Kidney (tissue), 14 donors: ENCODE measurements around the gene HRK. TPM values are rescaled to one million over a fixed set of nuclear protein-coding genes. Genes with fewer than 3 reads are reported as not detected.

Experiments
- DNase-seq, 5 donors: peaks; one replicate each; pipeline ENCODE4 v3.0.0-alpha.2; 2013 to 2020
- FAIRE-seq: peaks from 2 replicates; lab custom pipeline; 2012; peaks lifted over from hg19 to GRCh38; lab: Jason Lieb, UNC
- H3K27ac ChIP-seq, 2 donors: one replicate each; pipeline ENCODE4 v1.7.0; 2013; ENCODE audit warnings: low read depth in 2 of 2, low read length in 2 of 2, inconsistent platforms in 1 of 2
- H3K27me3 ChIP-seq: one replicate; pipeline ENCODE4 v1.7.1; 2013; ENCODE audit warnings: low read length, inconsistent platforms; ENCODE audit not compliant: control insufficient read depth, insufficient read depth
- H3K36me3 ChIP-seq, 3 donors: one replicate each; pipeline versions ENCODE4 v1.7.0 to v1.7.1; 2013; ENCODE audit warnings: low read length in 3 of 3, control low read depth in 1 of 3, inconsistent platforms in 1 of 3; ENCODE audit not compliant: insufficient read depth in 3 of 3, control insufficient read depth in 2 of 3
- H3K4me1 ChIP-seq, 3 donors: one replicate each; pipeline versions ENCODE4 v1.7.0 to v1.7.1; 2013; ENCODE audit warnings: low read length in 3 of 3, inconsistent platforms in 1 of 3, low read depth in 1 of 3; ENCODE audit not compliant: control insufficient read depth in 2 of 3, insufficient read depth in 2 of 3
- H3K4me3 ChIP-seq, 3 donors: one replicate each; pipeline versions ENCODE4 v1.7.0 to v1.8.1; 2013; ENCODE audit warnings: low read length in 3 of 3, control low read depth in 1 of 3, inconsistent platforms in 1 of 3
- H3K9ac ChIP-seq, 3 donors: one replicate each; pipeline versions ENCODE4 v1.7.0 to v1.7.1; 2013; ENCODE audit warnings: low read length in 3 of 3, control low read depth in 1 of 3, inconsistent platforms in 1 of 3
- H3K9me3 ChIP-seq, 3 donors: one replicate each; pipeline versions ENCODE4 v1.7.0 to v1.7.1; 2013; ENCODE audit warnings: low read length in 3 of 3, control low read depth in 1 of 3, inconsistent platforms in 1 of 3; ENCODE audit not compliant: control insufficient read depth in 2 of 3, insufficient read depth in 1 of 3
- intact Hi-C: fragments of 100-400 bp; cut with DNase I; formaldehyde crosslinking; loops from one replicate; pipeline ENCODE4 v1.11.1; 2022
- polyA plus RNA-seq: library from polyadenylated mRNA; stranded (reverse); fragments of 350-450 nt; fragmentation: Illumina TruSeq; extraction: RNeasy Lipid Tissue Mini Kit (QIAGEN cat#74804); gene quantifications from one replicate; pipeline ENCODE4 v1.2.3, GENCODE V29; 2014; ENCODE audit warnings: low read depth, low replicate concordance; ENCODE audit not compliant: insufficient read depth
- total RNA-seq: library from RNA; stranded (reverse); fragmentation: NEBNext Ultra II Directional; extraction: Animal tissue kit (Norgen Biotek cat#: 25700); gene quantifications from one replicate; pipeline ENCODE4 v1.2.1, GENCODE V29; 2021
- TF ChIP-seq, protein P1 (sequence below): IDR thresholded peaks from 3 replicates; pipeline ENCODE4 v1.5.1; 2012; ENCODE audit warnings: mild to moderate bottlenecking, moderate library complexity, borderline replicate concordance; ENCODE audit not compliant: insufficient read depth; ENCODE audit errors: extremely low read depth
- donor health status: control.
- donor health status: control.
- donor health status: control.
- donor health status: control.
- donor health status: control.
- donor health status: DM: yes; HTN: yes; CAD: no.
- donor health status: Normal renal cell carcinoma (clear cell type).

HRK gene
- total and polyA plus RNA-seq, 2 donors from 2014 or later, result 5.0 TPM; not detected in 1

DNA sequence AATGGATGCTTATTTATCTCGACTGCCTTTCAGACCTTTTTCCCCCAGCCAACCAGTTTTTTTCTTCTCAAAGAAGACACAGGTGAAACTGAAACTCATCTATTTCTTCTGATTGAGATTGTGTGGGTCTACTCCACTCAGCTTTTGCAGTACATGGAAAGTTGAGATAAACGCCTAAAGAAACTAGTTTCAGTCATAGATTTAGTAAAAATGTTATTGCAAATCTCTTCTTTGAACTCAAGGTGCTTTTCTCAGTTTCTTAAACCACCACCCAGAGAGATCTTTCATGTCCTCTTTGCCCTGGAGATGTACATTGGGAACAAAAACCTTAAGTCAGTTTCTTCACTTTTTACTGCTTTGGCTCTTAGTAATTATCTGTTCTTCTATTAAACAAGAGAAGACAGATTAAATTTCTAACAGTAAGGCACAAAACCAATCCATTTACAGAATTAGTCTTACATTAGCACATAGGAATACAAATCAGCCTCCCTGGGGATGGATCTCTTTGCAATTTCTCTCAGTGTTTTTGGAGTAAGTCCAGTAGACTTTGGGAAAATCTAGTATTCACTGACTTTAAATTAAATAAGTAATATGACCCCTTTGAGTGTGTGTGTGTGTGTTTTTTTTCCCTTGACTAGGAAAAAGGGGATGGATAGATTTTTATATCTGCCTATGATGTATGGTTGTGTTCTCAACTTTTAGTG lies 41.1 kb upstream of the HRK start:
- FAIRE-seq (no peak), DNase-seq (no peak)
- TF ChIP-seq, protein P1, sequence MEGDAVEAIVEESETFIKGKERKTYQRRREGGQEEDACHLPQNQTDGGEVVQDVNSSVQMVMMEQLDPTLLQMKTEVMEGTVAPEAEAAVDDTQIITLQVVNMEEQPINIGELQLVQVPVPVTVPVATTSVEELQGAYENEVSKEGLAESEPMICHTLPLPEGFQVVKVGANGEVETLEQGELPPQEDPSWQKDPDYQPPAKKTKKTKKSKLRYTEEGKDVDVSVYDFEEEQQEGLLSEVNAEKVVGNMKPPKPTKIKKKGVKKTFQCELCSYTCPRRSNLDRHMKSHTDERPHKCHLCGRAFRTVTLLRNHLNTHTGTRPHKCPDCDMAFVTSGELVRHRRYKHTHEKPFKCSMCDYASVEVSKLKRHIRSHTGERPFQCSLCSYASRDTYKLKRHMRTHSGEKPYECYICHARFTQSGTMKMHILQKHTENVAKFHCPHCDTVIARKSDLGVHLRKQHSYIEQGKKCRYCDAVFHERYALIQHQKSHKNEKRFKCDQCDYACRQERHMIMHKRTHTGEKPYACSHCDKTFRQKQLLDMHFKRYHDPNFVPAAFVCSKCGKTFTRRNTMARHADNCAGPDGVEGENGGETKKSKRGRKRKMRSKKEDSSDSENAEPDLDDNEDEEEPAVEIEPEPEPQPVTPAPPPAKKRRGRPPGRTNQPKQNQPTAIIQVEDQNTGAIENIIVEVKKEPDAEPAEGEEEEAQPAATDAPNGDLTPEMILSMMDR, result no peak
- no peak overlapping the region for H3K9ac ChIP-seq
- H3K27ac ChIP-seq, result no peak overlapping the region
- H3K27me3 ChIP-seq, result no peaks in the 10 kb centered on the region
- intact Hi-C loops, result no loop called here
- no peaks in the 10 kb centered on the region for H3K9me3 ChIP-seq
- H3K36me3 ChIP-seq, result no peaks in the 10 kb centered on the region
- H3K4me3 ChIP-seq, result no peak overlapping the region
- H3K4me1 ChIP-seq, result peaks cover 0 to 10% (median 7%) of the 10 kb centered on the region in 3 donors

DNA sequence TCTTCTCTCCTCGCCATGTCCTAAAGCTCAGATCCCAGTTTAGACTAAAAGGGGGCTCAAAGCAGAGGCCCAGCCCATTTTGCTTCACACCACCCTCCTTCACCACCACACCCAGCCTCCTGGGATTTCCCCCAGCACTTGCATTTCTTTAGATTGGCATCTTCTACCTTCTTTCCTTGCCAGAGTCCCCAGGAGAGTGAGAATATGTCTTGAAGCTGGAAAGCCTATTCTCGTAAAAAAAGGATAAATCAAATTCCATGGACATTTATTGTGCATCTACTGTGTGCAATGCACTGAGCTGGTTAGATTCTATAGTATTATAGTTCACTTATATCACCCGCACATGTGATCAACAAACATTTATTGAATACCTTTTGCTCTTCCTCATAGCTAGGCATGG lies 39.7 kb upstream of the HRK start:
- Histone ChIP-seq H3K27me3 (no peaks in the 10 kb centered on the region), H3K9me3 (no peaks in the 10 kb centered on the region), H3K27ac (no peak overlapping the region), H3K4me1 (peaks cover 0 to 10% (median 7%) of the 10 kb centered on the region in 3 donors), H3K9ac (no peak overlapping the region), H3K36me3 (no peaks in the 10 kb centered on the region), H3K4me3 (no peak overlapping the region)
- intact Hi-C loops, result no loop called here
- TF ChIP-seq, protein P1, result no peak
- FAIRE-seq (no peak), DNase-seq (no peak)

DNA sequence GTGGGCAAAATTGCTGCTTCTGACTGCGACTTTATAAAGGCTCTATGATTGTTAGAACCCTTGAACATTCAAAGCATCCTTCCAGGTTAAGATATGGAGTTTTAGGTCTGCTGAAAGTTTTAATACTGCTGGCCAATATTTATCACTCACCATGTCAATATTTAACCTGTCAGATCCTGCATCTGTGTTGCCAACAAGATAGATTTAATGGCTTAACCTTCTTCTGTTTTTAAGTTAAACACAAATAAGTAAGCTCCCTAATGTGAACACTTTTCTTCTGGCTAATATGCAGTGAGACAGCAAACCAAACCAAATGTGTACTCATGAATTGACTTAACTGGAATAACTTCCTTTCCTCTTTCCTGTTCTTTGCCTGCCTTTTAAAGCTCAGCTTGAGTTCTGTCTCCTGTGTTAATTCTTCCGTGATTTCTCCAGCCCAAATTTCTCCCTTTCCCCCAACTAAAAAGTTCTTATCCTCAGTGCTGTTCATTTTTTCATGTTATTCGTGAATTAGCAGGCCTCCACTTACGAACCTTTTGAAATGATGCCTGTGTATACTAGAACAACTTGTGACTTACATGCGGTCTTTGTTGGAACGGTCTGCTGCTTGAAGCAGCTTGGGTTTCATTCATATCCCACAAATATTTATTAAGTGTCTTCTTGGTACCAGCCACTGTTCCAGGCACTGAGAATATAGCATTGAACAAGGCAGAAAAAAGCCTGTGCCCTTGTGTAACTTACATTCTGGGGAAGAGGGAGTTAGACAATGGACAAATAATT lies 38.7 kb upstream of the HRK start:
- FAIRE-seq, result no peak
- no peak overlapping the region for H3K4me3 ChIP-seq
- H3K9ac ChIP-seq, result no peak overlapping the region
- no peak for DNase-seq
- TF ChIP-seq, protein P1, result no peak
- H3K9me3 ChIP-seq, result no peaks in the 10 kb centered on the region
- no peaks in the 10 kb centered on the region for H3K36me3 ChIP-seq
- H3K27me3 ChIP-seq, result no peaks in the 10 kb centered on the region
- H3K27ac ChIP-seq, result no peak overlapping the region
- intact Hi-C loops, result no loop called here
- peaks cover 0 to 7% (median 7%) of the 10 kb centered on the region in 3 donors for H3K4me1 ChIP-seq
